Sigmoid colon (tissue), 7 donors: ENCODE data around the gene KRTAP20-2. TPM values are rescaled to one million over a fixed set of nuclear protein-coding genes. Genes with fewer than 3 reads are reported as not detected.

Experiments used
- DNase-seq: peaks from one replicate; pipeline ENCODE4 v3.0.0-alpha.2; 2019
- H3K27ac ChIP-seq, 4 donors: fragments of 200-600 bp; sonication (generic); one replicate each; pipeline ENCODE4 v1.5.1; 2016 to 2019; ENCODE audit warnings: mild to moderate bottlenecking in 1 of 4
- H3K27me3 ChIP-seq, 3 donors: fragments of 200-600 bp; sonication (generic); one replicate each; pipeline ENCODE4 v1.5.1; 2019; ENCODE audit warnings: mild to moderate bottlenecking in 1 of 3
- H3K36me3 ChIP-seq, 4 donors: fragments of 200-600 bp; sonication (generic); one replicate each; pipeline ENCODE4 v1.5.1; 2016 to 2019
- H3K4me1 ChIP-seq, 4 donors: fragments of 200-600 bp; sonication (generic); one replicate each; pipeline ENCODE4 v1.5.1; 2017 to 2019
- H3K4me3 ChIP-seq, 4 donors: fragments of 200-600 bp; sonication (generic); one replicate each; pipeline ENCODE4 v1.5.1; 2017 to 2019; ENCODE audit warnings: mild to moderate bottlenecking in 2 of 4, moderate library complexity in 1 of 4
- H3K9me3 ChIP-seq, 4 donors: fragments of 200-600 bp in 3 of 4; sonication (generic) in 3 of 4; one replicate each; pipeline versions ENCODE4 v1.5.1 to v1.6.1; 2013 to 2019
- CTCF ChIP-seq, 4 experiments: fragments of 450-650 bp in 3 of 4; fragments of 200-600 bp in 1 of 4; IDR thresholded peaks; one replicate each; pipeline ENCODE4 v1.5.1; 2016 to 2019; ENCODE audit warnings: antibody characterized with exemption in 4 of 4, mild to moderate bottlenecking in 3 of 4, moderate library complexity in 2 of 4
- EP300 ChIP-seq, 4 donors: sonication (generic); formaldehyde crosslinking; IDR thresholded peaks; one replicate each; pipeline ENCODE4 v1.6.1; 2017; ENCODE audit warnings: antibody characterized with exemption in 4 of 4
- POLR2A ChIP-seq, 2 donors: fragments of 450-650 bp; IDR thresholded peaks; one replicate each; pipeline ENCODE4 v1.6.1; 2016; ENCODE audit warnings: antibody characterized with exemption in 2 of 2, mild to moderate bottlenecking in 2 of 2, moderate library complexity in 2 of 2
- POLR2AphosphoS5 ChIP-seq, 4 donors: sonication (generic); formaldehyde crosslinking; IDR thresholded peaks; one replicate each; pipeline ENCODE4 v1.6.1; 2017; ENCODE audit warnings: antibody characterized with exemption in 4 of 4
- WGBS, 2 donors: extraction: QIAGEN DNeasy Blood & Tissue Kit; methylation state at CpG; one replicate each; pipeline ENCODE4 v1.1.7; 2013; 5-methylcytosine and 5-hydroxymethylcytosine counted together
- intact Hi-C: fragments of 100-400 bp; cut with DNase I; formaldehyde crosslinking; loops from one replicate; pipeline ENCODE4 v1.15.1; 2023
- polyA plus RNA-seq, 3 donors: library from polyadenylated mRNA; stranded (reverse); fragments of 200-250 nt; gene quantifications; one replicate each; pipeline ENCODE4 v1.2.3, GENCODE V29; 2013
- total RNA-seq, 4 donors: library from RNA; depleted of rRNA; stranded (reverse); fragments of >200 nt; gene quantifications; one replicate each; pipeline ENCODE4 v1.1.0, GENCODE V29; 2016
- donor health status: healthy with polysubstance abuse.
- donor health status: Bipolar disorder and iron deficiency.
- donor health status: healthy.

Gene KRTAP20-2
- total and polyA plus RNA-seq, 7 donors, result not detected

- intact Hi-C loops, result no loop called here
- Histone ChIP-seq H3K36me3 (no peaks in the 10 kb centered on the region), H3K27me3 (no peaks in the 10 kb centered on the region), H3K27ac (no peak overlapping the region), H3K9me3 (no peaks in the 10 kb centered on the region), H3K4me1 (no peaks in the 10 kb centered on the region), H3K4me3 (no peak overlapping the region)
- DNase-seq, result no peak
- no peak for TF ChIP-seq CTCF (IDR thresholded peaks at IDR 0.05)
- no peak for TF ChIP-seq POLR2AphosphoS5 (IDR thresholded peaks at IDR 0.05)
- TF ChIP-seq EP300 (IDR thresholded peaks at IDR 0.05), result no peak
- no peak for TF ChIP-seq POLR2A (IDR thresholded peaks at IDR 0.05)
These were observed 14.9 kb upstream of the KRTAP20-2 start for GRCh38 chr21:30620080-30620479.

GRCh38 chr21:30620522-30620921 lies 14.5 kb upstream of the KRTAP20-2 start, which contains the start of gene KRTAP20-4:
KRTAP20-4 (plus strand) TSS chr21:30620627.
- intact Hi-C loops, result no loop called here
- no peak for DNase-seq
- Histone ChIP-seq H3K36me3 (no peaks in the 10 kb centered on the region), H3K4me3 (no peak within 1 kb of the TSS), H3K27ac (no peak within 1 kb of the TSS), H3K27me3 (no peaks in the 10 kb centered on the region), H3K4me1 (no peaks in the 10 kb centered on the region), H3K9me3 (no peaks in the 10 kb centered on the region)
- TF ChIP-seq EP300 (IDR thresholded peaks at IDR 0.05) (no peak), POLR2AphosphoS5 (IDR thresholded peaks at IDR 0.05) (no peak), POLR2A (IDR thresholded peaks at IDR 0.05) (no peak), CTCF (IDR thresholded peaks at IDR 0.05) (no peak)
- 81 to 89% methylated on average over 3 of the region's 3 CpGs for WGBS, 2 donors

- Histone ChIP-seq H3K4me3 (no peak overlapping the region), H3K9me3 (no peaks in the 10 kb centered on the region), H3K36me3 (no peaks in the 10 kb centered on the region), H3K4me1 (no peaks in the 10 kb centered on the region), H3K27me3 (no peaks in the 10 kb centered on the region), H3K27ac (no peak overlapping the region)
- intact Hi-C loops, result no loop called here
- DNase-seq, result no peak
- TF ChIP-seq CTCF (IDR thresholded peaks at IDR 0.05) (no peak), POLR2A (IDR thresholded peaks at IDR 0.05) (no peak), POLR2AphosphoS5 (IDR thresholded peaks at IDR 0.05) (no peak), EP300 (IDR thresholded peaks at IDR 0.05) (no peak)
- 85 to 94% methylated on average over 3 of the region's 3 CpGs for WGBS, 2 donors
These were observed 11.6 kb upstream of the KRTAP20-2 start for GRCh38 chr21:30623362-30623761.

GRCh38 chr21:30625449-30626165 lies 9.4 kb upstream of the KRTAP20-2 start:
- WGBS, 2 donors, result 66 to 72% methylated on average over 4 of the region's 4 CpGs
- H3K4me3 ChIP-seq, result no peak overlapping the region

More at GRCh38 chr21:30625449-30626165, 9.4 kb upstream of the KRTAP20-2 start:
- intact Hi-C loops, result no loop called here
- no peaks in the 10 kb centered on the region for H3K36me3 ChIP-seq
- H3K4me1 ChIP-seq, result no peaks in the 10 kb centered on the region
- no peak for TF ChIP-seq CTCF (IDR thresholded peaks at IDR 0.05)
- no peak for TF ChIP-seq EP300 (IDR thresholded peaks at IDR 0.05)
- TF ChIP-seq POLR2AphosphoS5 (IDR thresholded peaks at IDR 0.05), result no peak
- no peak for TF ChIP-seq POLR2A (IDR thresholded peaks at IDR 0.05)
- H3K9me3 ChIP-seq, result no peaks in the 10 kb centered on the region
- no peak overlapping the region for H3K27ac ChIP-seq
- no peak for DNase-seq
- no peaks in the 10 kb centered on the region for H3K27me3 ChIP-seq
